ENCODE data around the gene VSIG2. TPM values are rescaled to one million over a fixed set of nuclear protein-coding genes. Genes with fewer than 3 reads are reported as not detected.

The VSIG2 gene
- total and polyA plus RNA-seq, 12 donors: 0.55 to 2.3 (median 1.1) TPM

GRCh38 chr11:124758355-124759265 is 6.6 kb upstream of the VSIG2 start:
- H3K4me1 ChIP-seq: peaks cover 14 to 87% (median 72%) of the 10 kb centered on the region in 9 donors
- peak; percentile 61 to 81 (median 73) for TF ChIP-seq CTCF (IDR thresholded peaks at IDR 0.05)
- peaks cover 0 to 38% (median 6%) of the 10 kb centered on the region in 9 donors for H3K36me3 ChIP-seq
- intact Hi-C loops (cut with DNase I): loop anchor here in 1 of 10 donors (5.0 kb wide), 1 partner anchor 79 kb away; no protein-coding TSS in a partner anchor
- peaks cover 0 to 76% (median 57%) of the 10 kb centered on the region in 7 donors for H3K27me3 ChIP-seq
- WGBS, 2 donors: 5% methylated on average over 53 of the region's 53 CpGs
- no peaks in the 10 kb centered on the region for H3K9me3 ChIP-seq
- H3K4me3 ChIP-seq: peak overlapping the region; percentile 31 to 94 (median 78)
- H3K27ac ChIP-seq: peak overlapping the region; percentile 76 to 99 (median 95)
- DNase-seq (peak; percentile 70 to 78), ATAC-seq (peak; percentile 28 to 58 (median 50))

- Histone ChIP-seq H3K27me3 (peaks cover 0 to 72% (median 53%) of the 10 kb centered on the region in 7 donors), H3K27ac (peak overlapping the region in 2 of 10 donors; percentile 5 to 99), H3K9me3 (no peaks in the 10 kb centered on the region), H3K4me1 (peaks cover 14 to 87% (median 73%) of the 10 kb centered on the region in 9 donors), H3K4me3 (peak overlapping the region in 2 of 10 donors; percentile 74 to 94), H3K36me3 (peaks cover 0 to 51% (median 12%) of the 10 kb centered on the region in 9 donors)
- WGBS, 2 donors: 49 to 56% methylated on average over 3 of the region's 3 CpGs
- ATAC-seq: no peak
- DNase-seq: no peak
- no peak for TF ChIP-seq CTCF (IDR thresholded peaks at IDR 0.05)
- intact Hi-C loops (cut with DNase I): loop anchor here in 1 of 10 donors (5.0 kb wide), 1 partner anchor 80 kb away; no protein-coding TSS in a partner anchor
These were observed 5.3 kb upstream of the VSIG2 start for GRCh38 chr11:124757320-124757719.

- H3K27me3 ChIP-seq: peaks cover 0 to 72% (median 56%) of the 10 kb centered on the region in 7 donors
These were observed 4.7 kb upstream of the VSIG2 start for GRCh38 chr11:124756753-124757227.

More at GRCh38 chr11:124756753-124757227, 4.7 kb upstream of the VSIG2 start:
- ATAC-seq (no peak), DNase-seq (no peak)
- intact Hi-C loops (cut with DNase I): loop anchor here in 1 of 10 donors (5.0 kb wide), 1 partner anchor 81 kb away; no protein-coding TSS in a partner anchor
- Histone ChIP-seq H3K27ac (peak overlapping the region in 4 of 10 donors; percentile 2 to 99 (median 14)), H3K4me3 (peak overlapping the region in 1 of 10 donors; percentile 74), H3K36me3 (peaks cover 0 to 56% (median 12%) of the 10 kb centered on the region in 9 donors), H3K4me1 (peaks cover 14 to 90% (median 78%) of the 10 kb centered on the region in 9 donors), H3K9me3 (no peaks in the 10 kb centered on the region)
- WGBS, 2 donors: 38 to 45% methylated on average over 6 of the region's 6 CpGs
- TF ChIP-seq CTCF (IDR thresholded peaks at IDR 0.05): no peak

Data from heart right ventricle (tissue), 16 donors.